Measurements from ENCODE around the gene MPPED1.

MPPED1 gene

DNA sequence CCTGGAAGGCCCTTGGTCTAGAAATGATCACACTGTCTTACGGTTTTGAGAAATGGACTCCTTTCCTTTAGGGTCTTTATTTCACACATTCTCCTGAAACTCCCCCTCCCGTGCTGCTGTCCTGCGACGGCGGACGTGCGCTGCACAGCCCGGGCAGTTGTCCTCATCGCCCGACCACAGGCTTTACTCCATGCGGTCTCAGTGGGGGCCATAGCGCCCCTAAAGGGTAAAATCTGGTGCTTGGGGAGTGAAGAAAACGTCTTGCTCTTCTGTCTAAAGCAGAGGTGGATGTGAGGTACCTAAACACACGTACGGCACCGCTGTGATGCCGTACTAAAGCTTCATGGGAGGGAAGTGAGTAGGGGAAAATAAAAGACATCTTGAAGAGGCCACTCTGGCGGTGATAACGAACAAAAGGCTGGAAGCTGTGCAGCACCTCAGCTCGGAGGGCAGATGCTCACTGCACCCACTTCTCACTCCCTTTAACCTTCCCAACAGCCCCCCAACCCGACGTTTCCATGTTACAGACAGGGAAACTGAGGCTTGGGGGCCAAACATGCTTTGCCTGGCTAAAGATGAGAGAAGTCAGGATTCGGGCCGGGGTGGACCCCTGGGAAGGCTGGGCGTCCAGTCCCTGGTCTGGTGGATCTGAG lies 22.6 kb downstream of the MPPED1 start:
- TF ChIP-seq PAX5 (IDR thresholded peaks at IDR 0.05; ENCODE audit: insufficient read depth, low read length, severe bottlenecking) (no peak), SPI1 (IDR thresholded peaks at IDR 0.05; ENCODE audit: low read depth, low read length) (no peak), POLR2A (IDR thresholded peaks at IDR 0.05; ENCODE audit: low read depth, low read length) (no peak), TAF1 (IDR thresholded peaks at IDR 0.05; ENCODE audit: low read depth, low read length) (no peak), POLR2AphosphoS5 (IDR thresholded peaks at IDR 0.05; ENCODE audit: low read depth, low read length) (no peak), POU2F2 (IDR thresholded peaks at IDR 0.05; ENCODE audit: low read depth, low read length) (no peak)
- DNase-seq (ENCODE audit: insufficient read length, low spot score) (no peak), FAIRE-seq (no peak)

DNA sequence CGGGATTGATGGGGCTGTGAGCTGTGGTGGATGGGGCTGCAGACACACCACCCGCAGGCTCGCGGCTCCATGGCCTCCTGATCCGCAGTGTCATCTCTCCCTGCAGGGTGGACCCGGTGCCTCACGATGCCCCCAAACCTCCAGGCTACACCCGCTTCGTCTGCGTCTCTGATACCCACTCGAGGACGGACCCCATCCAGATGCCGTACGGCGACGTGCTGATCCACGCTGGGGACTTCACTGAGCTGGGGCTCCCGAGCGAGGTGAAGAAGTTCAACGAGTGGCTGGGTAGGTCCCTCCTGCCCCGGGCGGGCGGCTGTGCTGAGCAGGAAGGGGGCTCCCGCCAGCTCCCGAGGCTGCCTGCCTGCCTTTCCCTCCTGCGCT lies 23.1 kb downstream of the MPPED1 start:
- DNase-seq (ENCODE audit: insufficient read length, low spot score) (no peak), FAIRE-seq (no peak)
- TF ChIP-seq TAF1 (IDR thresholded peaks at IDR 0.05; ENCODE audit: low read depth, low read length) (no peak), POLR2AphosphoS5 (IDR thresholded peaks at IDR 0.05; ENCODE audit: low read depth, low read length) (no peak), POU2F2 (IDR thresholded peaks at IDR 0.05; ENCODE audit: low read depth, low read length) (no peak), POLR2A (IDR thresholded peaks at IDR 0.05; ENCODE audit: low read depth, low read length) (no peak), SPI1 (IDR thresholded peaks at IDR 0.05; ENCODE audit: low read depth, low read length) (no peak), PAX5 (IDR thresholded peaks at IDR 0.05; ENCODE audit: insufficient read depth, low read length, severe bottlenecking) (no peak)

- FAIRE-seq (no peak), DNase-seq (ENCODE audit: insufficient read length, low spot score) (no peak)
- TF ChIP-seq POLR2A (IDR thresholded peaks at IDR 0.05; ENCODE audit: low read depth, low read length) (no peak), POU2F2 (IDR thresholded peaks at IDR 0.05; ENCODE audit: low read depth, low read length) (no peak), PAX5 (IDR thresholded peaks at IDR 0.05; ENCODE audit: insufficient read depth, low read length, severe bottlenecking) (no peak)
Measured at GRCh38 chr22:43435851-43436811, 24.3 kb downstream of the MPPED1 start.

- TF ChIP-seq POU2F2 (IDR thresholded peaks at IDR 0.05; ENCODE audit: low read depth, low read length), result no peak
- TF ChIP-seq POLR2AphosphoS5 (IDR thresholded peaks at IDR 0.05; ENCODE audit: low read depth, low read length), result no peak
- TF ChIP-seq TAF1 (IDR thresholded peaks at IDR 0.05; ENCODE audit: low read depth, low read length), result no peak
- no peak for TF ChIP-seq SPI1 (IDR thresholded peaks at IDR 0.05; ENCODE audit: low read depth, low read length)
- no peak for TF ChIP-seq POLR2A (IDR thresholded peaks at IDR 0.05; ENCODE audit: low read depth, low read length)
- TF ChIP-seq PAX5 (IDR thresholded peaks at IDR 0.05; ENCODE audit: insufficient read depth, low read length, severe bottlenecking), result no peak
- FAIRE-seq, result no peak
- DNase-seq (ENCODE audit: insufficient read length, low spot score), result no peak
Measured at GRCh38 chr22:43436868-43437267, 25.1 kb downstream of the MPPED1 start.

DNA sequence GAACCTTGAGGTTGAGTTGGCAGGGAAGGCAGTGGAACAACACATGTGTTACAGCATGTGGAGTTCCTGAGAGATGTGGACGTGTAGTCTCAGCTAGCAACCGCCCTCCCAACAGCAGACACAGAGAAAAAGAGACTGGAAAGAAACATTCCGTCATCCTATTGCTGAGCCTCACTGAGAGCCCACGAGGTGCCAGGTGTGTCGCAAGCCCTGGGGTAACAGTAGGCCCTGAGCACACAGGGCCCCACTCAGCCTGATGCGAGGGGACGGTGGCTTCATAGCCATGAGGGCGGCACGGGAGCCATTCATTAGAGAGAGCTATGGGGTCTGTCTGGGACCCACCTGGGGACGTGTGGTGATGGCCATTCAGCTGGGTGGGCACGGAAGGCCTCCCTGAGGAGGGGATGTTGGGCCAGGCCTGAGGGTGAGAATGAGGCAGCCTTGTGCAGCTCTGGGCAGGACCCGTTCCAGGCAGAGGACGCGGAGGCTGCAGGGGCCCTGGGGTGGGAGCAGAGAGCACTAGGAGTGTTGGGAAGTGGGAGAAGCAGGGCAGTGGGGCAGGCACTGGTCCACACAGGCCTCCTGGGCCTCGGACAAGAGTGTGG lies 26.2 kb downstream of the MPPED1 start:
- DNase-seq (ENCODE audit: insufficient read length, low spot score) (no peak), FAIRE-seq (no peak)

DNA sequence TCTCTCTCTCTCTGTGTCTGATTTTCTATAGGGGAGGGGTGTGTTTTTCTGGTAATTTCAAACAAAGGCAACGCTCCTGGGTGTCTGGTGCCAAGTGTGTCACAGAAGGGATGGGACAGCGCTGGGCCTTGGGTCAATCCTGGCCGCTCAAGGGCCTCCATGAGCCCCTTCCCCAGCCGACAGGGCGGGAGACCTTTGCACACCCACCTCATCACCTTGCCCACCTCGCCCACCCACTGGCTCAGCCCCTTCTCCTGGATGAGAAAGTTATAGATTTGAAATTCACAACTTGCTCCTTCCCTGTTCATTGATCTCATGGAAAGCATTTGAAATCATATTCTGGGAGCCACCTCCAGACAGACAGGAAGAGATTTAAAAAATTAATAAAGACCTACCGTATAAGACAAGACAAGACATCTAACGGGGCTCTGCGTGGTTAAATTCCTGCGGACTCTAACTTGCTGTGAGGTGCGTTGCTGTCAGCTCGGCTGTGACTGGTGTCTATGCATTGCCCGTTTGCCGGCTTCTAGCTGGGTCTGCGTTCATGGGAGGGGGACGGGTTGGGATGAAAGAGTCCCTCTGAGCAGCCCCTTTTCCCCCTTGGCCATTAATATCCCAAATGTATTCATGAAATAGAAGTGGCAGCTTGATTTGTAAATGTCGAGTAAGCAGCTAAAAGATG lies 27.0 kb downstream of the MPPED1 start:
- DNase-seq (ENCODE audit: insufficient read length, low spot score) (no peak), FAIRE-seq (no peak)
- TF ChIP-seq SPI1 (IDR thresholded peaks at IDR 0.05; ENCODE audit: low read depth, low read length), result no peak
- no peak for TF ChIP-seq POLR2A (IDR thresholded peaks at IDR 0.05; ENCODE audit: low read depth, low read length)
- no peak for TF ChIP-seq POLR2AphosphoS5 (IDR thresholded peaks at IDR 0.05; ENCODE audit: low read depth, low read length)
- TF ChIP-seq POU2F2 (IDR thresholded peaks at IDR 0.05; ENCODE audit: low read depth, low read length), result no peak
- TF ChIP-seq PAX5 (IDR thresholded peaks at IDR 0.05; ENCODE audit: insufficient read depth, low read length, severe bottlenecking), result no peak
- TF ChIP-seq TAF1 (IDR thresholded peaks at IDR 0.05; ENCODE audit: low read depth, low read length), result no peak

More for the DNA sequence above, 26.2 kb downstream of the MPPED1 start:
- TF ChIP-seq SPI1 (IDR thresholded peaks at IDR 0.05; ENCODE audit: low read depth, low read length), result no peak
- no peak for TF ChIP-seq POU2F2 (IDR thresholded peaks at IDR 0.05; ENCODE audit: low read depth, low read length)
- no peak for TF ChIP-seq POLR2AphosphoS5 (IDR thresholded peaks at IDR 0.05; ENCODE audit: low read depth, low read length)
- no peak for TF ChIP-seq POLR2A (IDR thresholded peaks at IDR 0.05; ENCODE audit: low read depth, low read length)
- TF ChIP-seq PAX5 (IDR thresholded peaks at IDR 0.05; ENCODE audit: insufficient read depth, low read length, severe bottlenecking), result no peak
- TF ChIP-seq TAF1 (IDR thresholded peaks at IDR 0.05; ENCODE audit: low read depth, low read length), result no peak

- FAIRE-seq, result no peak
- no peak for DNase-seq (ENCODE audit: insufficient read length, low spot score)
- TF ChIP-seq POU2F2 (IDR thresholded peaks at IDR 0.05; ENCODE audit: low read depth, low read length), result no peak
Measured at GRCh38 chr22:43439368-43440103, 27.7 kb downstream of the MPPED1 start.

DNA sequence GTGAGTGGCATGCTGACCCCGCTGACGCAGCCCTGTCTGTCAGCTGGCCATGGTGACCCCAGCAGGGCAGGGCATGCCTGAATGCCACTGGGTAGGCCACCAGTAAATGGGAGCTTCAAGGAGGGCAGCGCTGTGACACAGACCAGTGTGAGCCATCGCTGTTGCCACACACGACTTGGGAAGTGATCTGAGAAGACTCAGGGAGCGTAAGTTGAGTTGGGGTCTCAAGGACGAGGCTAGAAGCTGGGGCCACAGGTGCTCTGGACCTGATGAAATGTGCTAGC lies 28.2 kb downstream of the MPPED1 start:
- no peak for DNase-seq (ENCODE audit: insufficient read length, low spot score)
- TF ChIP-seq PAX5 (IDR thresholded peaks at IDR 0.05; ENCODE audit: insufficient read depth, low read length, severe bottlenecking) (no peak), POLR2AphosphoS5 (IDR thresholded peaks at IDR 0.05; ENCODE audit: low read depth, low read length) (no peak), POU2F2 (IDR thresholded peaks at IDR 0.05; ENCODE audit: low read depth, low read length) (no peak), POLR2A (IDR thresholded peaks at IDR 0.05; ENCODE audit: low read depth, low read length) (no peak), TAF1 (IDR thresholded peaks at IDR 0.05; ENCODE audit: low read depth, low read length) (no peak), SPI1 (IDR thresholded peaks at IDR 0.05; ENCODE audit: low read depth, low read length) (no peak)

More for the DNA sequence above, 28.2 kb downstream of the MPPED1 start:
- no peak for FAIRE-seq

Measured in GM12891 (cell line).